ENCODE measurements around the gene A3GALT2. TPM values are rescaled to one million over a fixed set of nuclear protein-coding genes. Genes with fewer than 3 reads are reported as not detected.

A3GALT2 gene
- total and polyA plus RNA-seq, 9 of the 15 experiments (the other 6 are each of a cell fraction or from before 2014, with no cell fraction given) = not detected

DNA sequence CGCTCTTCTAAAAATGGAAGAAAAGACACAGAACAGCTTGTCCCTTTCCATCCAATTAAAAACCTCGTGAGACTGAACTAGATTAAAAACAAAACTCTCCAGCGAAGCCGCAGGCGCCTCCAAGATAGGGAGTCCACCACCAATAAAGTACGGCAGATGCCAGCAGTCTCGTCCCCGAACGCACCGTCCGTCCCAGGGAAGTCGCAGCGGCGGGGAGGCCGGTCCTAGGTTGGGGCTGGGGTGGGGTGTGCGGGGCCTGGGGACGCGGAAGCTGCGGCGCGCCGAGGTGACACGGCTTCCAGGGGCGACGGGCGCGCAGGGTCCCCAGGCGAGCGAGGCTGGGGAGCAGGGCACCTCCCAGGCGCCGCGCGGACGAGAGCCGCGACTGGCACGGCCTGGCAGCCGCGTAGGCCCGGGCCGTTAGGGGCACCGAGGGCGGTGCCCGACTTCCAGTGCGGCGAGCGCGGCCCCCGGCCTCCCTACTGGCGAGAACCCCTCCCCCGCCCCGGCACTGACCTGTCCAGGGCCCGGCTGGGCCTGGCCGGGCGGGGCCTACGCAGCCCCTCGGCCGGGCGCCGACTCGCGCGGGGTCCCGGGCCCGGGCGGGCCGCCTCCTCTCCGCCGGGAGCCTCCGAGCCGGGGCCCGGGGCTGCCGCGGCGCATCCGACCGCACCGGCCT, 28.3 kb upstream of the A3GALT2 start:
- Histone ChIP-seq H3K9ac (ENCODE audit: insufficient read depth in 1 of 2, low read depth in 2 of 2, low read length in 2 of 2) (peak overlapping the region; percentile 76 to 98), H4K20me1 (replicated peaks; ENCODE audit: control insufficient read depth, insufficient read depth, low read length) (0 out of 2 replicates have a peak, but pooled peaks cover 13% of the 10 kb centered on the region), H3K79me2 (ENCODE audit: control insufficient read depth, insufficient read depth, low read length) (peaks cover 62% of the 10 kb centered on the region), H3K4me1 (replicated peaks in 1 of 2; ENCODE audit: control insufficient read depth in 2 of 2, insufficient read depth in 2 of 2, low read length in 2 of 2) (peaks cover 30 to 32% of the 10 kb centered on the region in 2 experiments), H3K36me3 (ENCODE audit: control insufficient read depth, insufficient read depth, low read length) (peaks cover 25% of the 10 kb centered on the region; the same call in 2 of the 3 replicates), H3K27ac (ENCODE audit: extremely low read depth, low read depth, low read length) (peak overlapping the region; percentile 74), H3K9me3 (replicated peaks; ENCODE audit: control insufficient read depth, insufficient read depth, low read depth, low read length) (no peaks in the 10 kb centered on the region), H2AFZ (ENCODE audit: low read depth, low read length) (peak overlapping the region; percentile 47; the same call in 1 of the 2 replicates), H3K4me2 (ENCODE audit: insufficient read depth, low read length) (peak overlapping the region; percentile 79), H3K27me3 (ENCODE audit: control insufficient read depth in 2 of 2, insufficient read depth in 2 of 2, low read length in 2 of 2) (no peaks in the 10 kb centered on the region), H3K4me3 (peak overlapping the region; percentile 71), H3K9me1 (ENCODE audit: control insufficient read depth, insufficient read depth, low read length) (no peaks in the 10 kb centered on the region)
- no TSS peak for BruUV-seq (replicated peaks)
- POLR2A ChIA-PET = interaction anchor here (0.6 to 1.5 kb wide), 7 partner anchors 9 to 168 kb away, joined by 3 to 6 read pairs (median 3); partner anchors contain the start of gene TRIM62
- CTCF ChIA-PET (ENCODE audit: low intra/inter-chr PET ratio) = no interaction called here
- ATAC-seq (peak; percentile 63), FAIRE-seq (no peak), DNase-seq (ENCODE audit: extremely low read depth in 1 of 4, low spot score in 3 of 4) (peak in 3 of 4 experiments; percentile 63 to 77 (median 76))
- 0% methylated on average over 38 of the region's 78 CpGs for WGBS (ENCODE audit: insufficient coverage, low coverage, missing lambda C conversion rate)
- intact Hi-C loops (cut with micrococcal nuclease) (no loop called here), in situ Hi-C loops (cut with MboI) (no loop called here)
- TF ChIP-seq CCNT2 (IDR thresholded peaks at IDR 0.05; ENCODE audit: borderline replicate concordance, extremely low read depth, insufficient read length, low read depth, low read length) = no peak
- TF ChIP-seq ADNP (tag; IDR thresholded peaks at IDR 0.05) = no peak
- no peak for TF ChIP-seq SPI1 (IDR thresholded peaks at IDR 0.05; ENCODE audit: borderline replicate concordance, low read depth, low read length)
- TF ChIP-seq, protein P1, sequence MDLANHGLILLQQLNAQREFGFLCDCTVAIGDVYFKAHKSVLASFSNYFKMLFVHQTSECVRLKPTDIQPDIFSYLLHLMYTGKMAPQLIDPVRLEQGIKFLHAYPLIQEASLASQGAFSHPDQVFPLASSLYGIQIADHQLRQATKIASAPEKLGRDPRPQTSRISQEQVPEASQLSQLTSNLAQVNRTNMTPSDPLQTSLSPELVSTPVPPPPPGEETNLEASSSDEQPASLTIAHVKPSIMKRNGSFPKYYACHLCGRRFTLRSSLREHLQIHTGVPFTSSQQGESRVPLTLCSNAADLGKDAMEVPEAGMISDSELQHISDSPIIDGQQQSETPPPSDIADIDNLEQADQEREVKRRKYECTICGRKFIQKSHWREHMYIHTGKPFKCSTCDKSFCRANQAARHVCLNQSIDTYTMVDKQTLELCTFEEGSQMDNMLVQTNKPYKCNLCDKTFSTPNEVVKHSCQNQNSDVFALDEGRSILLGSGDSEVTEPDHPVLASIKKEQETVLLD (IDR thresholded peaks at IDR 0.05) = no peak
- no peak for TF ChIP-seq ZNF76 (CRISPR knock-in tag; IDR thresholded peaks at IDR 0.05; ENCODE audit: borderline replicate concordance)
- TF ChIP-seq, protein P2, sequence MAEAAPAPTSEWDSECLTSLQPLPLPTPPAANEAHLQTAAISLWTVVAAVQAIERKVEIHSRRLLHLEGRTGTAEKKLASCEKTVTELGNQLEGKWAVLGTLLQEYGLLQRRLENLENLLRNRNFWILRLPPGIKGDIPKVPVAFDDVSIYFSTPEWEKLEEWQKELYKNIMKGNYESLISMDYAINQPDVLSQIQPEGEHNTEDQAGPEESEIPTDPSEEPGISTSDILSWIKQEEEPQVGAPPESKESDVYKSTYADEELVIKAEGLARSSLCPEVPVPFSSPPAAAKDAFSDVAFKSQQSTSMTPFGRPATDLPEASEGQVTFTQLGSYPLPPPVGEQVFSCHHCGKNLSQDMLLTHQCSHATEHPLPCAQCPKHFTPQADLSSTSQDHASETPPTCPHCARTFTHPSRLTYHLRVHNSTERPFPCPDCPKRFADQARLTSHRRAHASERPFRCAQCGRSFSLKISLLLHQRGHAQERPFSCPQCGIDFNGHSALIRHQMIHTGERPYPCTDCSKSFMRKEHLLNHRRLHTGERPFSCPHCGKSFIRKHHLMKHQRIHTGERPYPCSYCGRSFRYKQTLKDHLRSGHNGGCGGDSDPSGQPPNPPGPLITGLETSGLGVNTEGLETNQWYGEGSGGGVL (CRISPR knock-in tag; IDR thresholded peaks at IDR 0.05) = no peak
- no peak for TF ChIP-seq ATF7 (IDR thresholded peaks at IDR 0.05)
- TF ChIP-seq CHD1 (IDR thresholded peaks at IDR 0.05; ENCODE audit: low read length) = peak; percentile 54
- TF ChIP-seq SIX5 (IDR thresholded peaks at IDR 0.05; ENCODE audit: borderline replicate concordance in 1 of 2, insufficient read depth in 1 of 2, low read depth in 1 of 2, low read length in 2 of 2) = no peak
- TF ChIP-seq THRAP3 (IDR thresholded peaks at IDR 0.05; ENCODE audit: borderline replicate concordance) = no peak
- no peak for TF ChIP-seq PTRF (tag; IDR thresholded peaks at IDR 0.05)
- TF ChIP-seq PRPF4 (IDR thresholded peaks at IDR 0.05; ENCODE audit: insufficient read depth, low read depth, low read length, poor library complexity, severe bottlenecking) = no peak
- TF ChIP-seq MEF2D (tag; conservative IDR thresholded peaks at IDR 0.05; ENCODE audit: low read depth) = no peak
- no peak for TF ChIP-seq ELF4 (CRISPR knock-in tag; IDR thresholded peaks at IDR 0.05)
- TF ChIP-seq HIVEP1 (CRISPR knock-in tag; IDR thresholded peaks at IDR 0.05) = 0 out of 2 replicates have a peak, but pooled peaks have one; percentile 14
- TF ChIP-seq, protein P3, sequence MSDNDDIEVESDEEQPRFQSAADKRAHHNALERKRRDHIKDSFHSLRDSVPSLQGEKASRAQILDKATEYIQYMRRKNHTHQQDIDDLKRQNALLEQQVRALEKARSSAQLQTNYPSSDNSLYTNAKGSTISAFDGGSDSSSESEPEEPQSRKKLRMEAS (CRISPR knock-in tag; IDR thresholded peaks at IDR 0.05) = no peak
- no peak for TF ChIP-seq RBM15 (IDR thresholded peaks at IDR 0.05; ENCODE audit: insufficient read depth, low read length)
- TF ChIP-seq ZNF57 (CRISPR knock-in tag; IDR thresholded peaks at IDR 0.05) = no peak
- no peak for TF ChIP-seq GABPB1 (CRISPR knock-in tag; IDR thresholded peaks at IDR 0.05)
